ENCODE data around the gene MRTFA. TPM values are rescaled to one million over a fixed set of nuclear protein-coding genes. Genes with fewer than 3 reads are reported as not detected.

MRTFA gene
- total and polyA plus RNA-seq, 2 of the 13 experiments (the other 11 are each of a cell fraction or from before 2014, with no cell fraction given), result 2.4 to 8.2 TPM

DNA sequence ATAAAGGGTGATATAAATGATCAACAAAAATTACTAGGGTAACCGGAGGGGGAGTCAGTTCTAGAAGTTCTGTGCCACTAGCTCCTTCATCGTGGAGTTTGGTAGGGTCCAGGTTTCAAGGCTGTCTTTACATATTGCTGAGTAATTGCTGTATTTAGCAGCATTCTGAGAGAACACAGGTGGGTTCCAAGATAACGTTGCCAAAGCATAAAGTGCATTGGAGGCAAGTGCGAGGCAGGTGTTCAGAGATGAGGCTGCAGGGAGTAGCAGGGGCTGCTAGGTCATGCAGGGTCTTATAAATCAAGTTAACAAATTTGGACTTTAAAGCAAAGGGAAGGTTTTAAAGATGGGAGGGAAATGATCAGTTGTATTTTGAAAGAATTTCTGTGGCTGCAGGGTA, 248.3 kb downstream of the MRTFA start:
- FAIRE-seq, result no peak
- H3K4me2 ChIP-seq (ENCODE audit: low read depth, low read length), result peak overlapping the region; percentile 38
- intact Hi-C loops (cut with micrococcal nuclease; ENCODE audit: unreplicated experiment), result no loop called here

DNA sequence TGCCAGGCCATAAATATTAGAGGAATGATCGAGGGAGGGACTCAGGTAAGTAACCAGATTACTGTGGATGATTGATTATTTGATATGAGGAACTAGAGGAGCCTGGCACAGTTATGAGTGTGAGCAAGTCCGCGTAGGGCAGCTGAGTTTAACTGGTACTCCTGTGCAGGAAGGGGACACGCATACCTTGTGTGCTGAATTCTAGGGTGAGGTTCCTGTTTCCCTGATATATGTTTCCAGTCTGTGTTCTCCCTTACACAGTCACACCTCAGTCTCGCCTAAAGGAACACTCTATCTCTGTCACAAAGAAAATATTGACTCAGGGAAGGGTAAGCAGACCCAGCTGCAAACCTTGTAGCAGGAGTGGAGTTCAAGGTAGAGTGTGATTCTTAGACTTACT, 248.8 kb downstream of the MRTFA start:
- POLR2A ChIA-PET, result interaction anchor here (0.9 to 1.0 kb wide), 2 partner anchors 13 to 15 kb away, joined by 3 read pairs; no protein-coding TSS in a partner anchor
- Histone ChIP-seq H3K9ac (ENCODE audit: insufficient read depth, low read depth, low read length) (no peak overlapping the region), H3K9me3 (ENCODE audit: low read length) (no peaks in the 10 kb centered on the region), H3K4me1 (ENCODE audit: insufficient read depth, low read length) (peaks cover 21% of the 10 kb centered on the region), H2AFZ (ENCODE audit: low read length) (no peak overlapping the region), H3K27ac (ENCODE audit: extremely low read length, insufficient read depth, low read length) (peak overlapping the region; percentile 1), H3K4me2 (ENCODE audit: low read depth, low read length) (peak overlapping the region; percentile 38), H3K36me3 (replicated peaks in 1 of 2; ENCODE audit: control insufficient read depth in 1 of 2, insufficient read depth in 2 of 2, low read length in 2 of 2) (no peaks in the 10 kb centered on the region; a peak in 1 of 5 replicates), H4K20me1 (ENCODE audit: insufficient read depth, low read length) (no peaks in the 10 kb centered on the region), H3K79me2 (ENCODE audit: insufficient read depth, low read length) (no peaks in the 10 kb centered on the region), H3K27me3 (ENCODE audit: control insufficient read depth in 1 of 2, insufficient read depth in 2 of 2, low read length in 2 of 2) (no peaks in the 10 kb centered on the region), H3K4me3 (replicated peaks in 1 of 3; ENCODE audit: insufficient read depth in 1 of 3, low read depth in 2 of 3, low read length in 3 of 3) (no peak overlapping the region)
- no TSS peak for BruUV-seq (replicated peaks)
- CTCF ChIA-PET (ENCODE audit: low intra/inter-chr PET ratio, low total read pairs), result no interaction called here
- 25% methylated on average over 5 of the region's 5 CpGs for WGBS (ENCODE audit: low lambda C conversion rate)
- in situ Hi-C loops (cut with HindIII; ENCODE audit: extremely low pct_ligation_motif_present, low pct_unique_long_range_greater_than_20kb) (no loop called here), intact Hi-C loops (cut with micrococcal nuclease; ENCODE audit: unreplicated experiment) (no loop called here)
- peak; percentile 55 for DNase-seq (ENCODE audit: low spot score)
- FAIRE-seq, result peak; percentile 75
- ATAC-seq, result peak; percentile 94
- TF ChIP-seq GLI4 (CRISPR knock-in tag; IDR thresholded peaks at IDR 0.05; ENCODE audit: borderline replicate concordance), result no peak
- TF ChIP-seq SAP130 (CRISPR knock-in tag; IDR thresholded peaks at IDR 0.05; ENCODE audit: low read depth), result peak; percentile 46
- TF ChIP-seq EP300 (IDR thresholded peaks at IDR 0.05; ENCODE audit: low read depth in 2 of 2, low read length in 2 of 2), result 0 out of 4 replicates have a peak, but pooled peaks of 1 of the 2 experiments have one; percentile 13
- no peak for TF ChIP-seq EP300 (CRISPR knock-in tag; IDR thresholded peaks at IDR 0.05; ENCODE audit: borderline replicate concordance)
- no peak for TF ChIP-seq SPEN (CRISPR knock-in tag; IDR thresholded peaks at IDR 0.05; ENCODE audit: low read depth)
- TF ChIP-seq SALL1 (CRISPR knock-in tag; IDR thresholded peaks at IDR 0.05), result peak; percentile 13; the same call in 1 of the 2 replicates
- TF ChIP-seq ZNF775 (CRISPR knock-in tag; IDR thresholded peaks at IDR 0.05; ENCODE audit: borderline replicate concordance), result no peak
- no peak for TF ChIP-seq NFE2L1 (CRISPR knock-in tag; IDR thresholded peaks at IDR 0.05; ENCODE audit: borderline replicate concordance)
- peak; percentile 56; the same call in 1 of the 2 replicates for TF ChIP-seq ELF3 (CRISPR knock-in tag; IDR thresholded peaks at IDR 0.05)
- TF ChIP-seq ZNF543 (CRISPR knock-in tag; IDR thresholded peaks at IDR 0.05), result no peak
- TF ChIP-seq ZBTB20 (CRISPR knock-in tag; IDR thresholded peaks at IDR 0.05; ENCODE audit: borderline replicate concordance, low read depth), result no peak
- 0 out of 2 replicates have a peak, but pooled peaks have one; percentile 37 for TF ChIP-seq GATAD2A (CRISPR knock-in tag; IDR thresholded peaks at IDR 0.05)
- TF ChIP-seq GTF2F1 (IDR thresholded peaks at IDR 0.05; ENCODE audit: low read length), result no peak
- no peak for TF ChIP-seq ZNF660 (CRISPR knock-in tag; IDR thresholded peaks at IDR 0.05; ENCODE audit: borderline replicate concordance, low read depth)
- no peak for TF ChIP-seq ARID2 (CRISPR knock-in tag; IDR thresholded peaks at IDR 0.05; ENCODE audit: borderline replicate concordance)
- TF ChIP-seq NFYC (CRISPR knock-in tag; IDR thresholded peaks at IDR 0.05), result no peak
- no peak for TF ChIP-seq JUN (CRISPR knock-in tag; IDR thresholded peaks at IDR 0.05)
- TF ChIP-seq MEIS1 (CRISPR knock-in tag; IDR thresholded peaks at IDR 0.05; ENCODE audit: borderline replicate concordance), result no peak
- TF ChIP-seq KLF11 (CRISPR knock-in tag; IDR thresholded peaks at IDR 0.05), result no peak
- TF ChIP-seq SOX13 (IDR thresholded peaks at IDR 0.05), result no peak
- TF ChIP-seq SOX13 (CRISPR knock-in tag; conservative IDR thresholded peaks at IDR 0.05 in 1 of 2, IDR thresholded peaks at IDR 0.05 in 1 of 2), result peak in 1 of 2 experiments; percentile 15; a peak in 1 of 4 replicates

More for the DNA sequence above, 248.3 kb downstream of the MRTFA start:
- no peaks in the 10 kb centered on the region for H4K20me1 ChIP-seq (ENCODE audit: insufficient read depth, low read length)
- POLR2A ChIA-PET, result interaction anchor here (0.9 to 1.0 kb wide), 2 partner anchors 14 to 16 kb away, joined by 3 read pairs; no protein-coding TSS in a partner anchor
- BruUV-seq (replicated peaks), result no TSS peak
- H3K79me2 ChIP-seq (ENCODE audit: insufficient read depth, low read length), result no peaks in the 10 kb centered on the region
- TF ChIP-seq ZNF530 (CRISPR knock-in tag; IDR thresholded peaks at IDR 0.05; ENCODE audit: low read depth) (no peak), KAT8 (CRISPR knock-in tag; IDR thresholded peaks at IDR 0.05) (0 out of 2 replicates have a peak, but pooled peaks have one; percentile 0)
- H3K4me1 ChIP-seq (ENCODE audit: insufficient read depth, low read length), result peaks cover 21% of the 10 kb centered on the region
- H3K9ac ChIP-seq (ENCODE audit: insufficient read depth, low read depth, low read length), result no peak overlapping the region
- H3K27ac ChIP-seq (ENCODE audit: extremely low read length, insufficient read depth, low read length), result no peak overlapping the region
- 62% methylated on average over 4 of the region's 4 CpGs for WGBS (ENCODE audit: low lambda C conversion rate)
- no peaks in the 10 kb centered on the region; a peak in 1 of 5 replicates for H3K36me3 ChIP-seq (replicated peaks in 1 of 2; ENCODE audit: control insufficient read depth in 1 of 2, insufficient read depth in 2 of 2, low read length in 2 of 2)
- in situ Hi-C loops (cut with HindIII; ENCODE audit: extremely low pct_ligation_motif_present, low pct_unique_long_range_greater_than_20kb), result no loop called here
- H3K4me3 ChIP-seq (replicated peaks in 1 of 3; ENCODE audit: insufficient read depth in 1 of 3, low read depth in 2 of 3, low read length in 3 of 3), result no peak overlapping the region
- peak; percentile 25; the same call in 2 of the 3 replicates for ATAC-seq
- H3K9me3 ChIP-seq (ENCODE audit: low read length), result no peaks in the 10 kb centered on the region
- CTCF ChIA-PET (ENCODE audit: low intra/inter-chr PET ratio, low total read pairs), result no interaction called here
- DNase-seq (ENCODE audit: low spot score), result no peak
- H3K27me3 ChIP-seq (ENCODE audit: control insufficient read depth in 1 of 2, insufficient read depth in 2 of 2, low read length in 2 of 2), result no peaks in the 10 kb centered on the region
- no peak overlapping the region for H2AFZ ChIP-seq (ENCODE audit: low read length)

Measured in HepG2 (cell line).